NCI-H1048 (cell line): ENCODE measurements around the gene NKD1.
"Not testable (repeated sequence)": the region's sequence is repeated elsewhere in the genome, so short reads cannot be mapped to it uniquely, and the experiment has no call there.

Source experiments
- DNase-seq: peaks from one replicate; lab custom pipeline; 2025; lab: John Stamatoyannopoulos, UW

NKD1 gene

DNA sequence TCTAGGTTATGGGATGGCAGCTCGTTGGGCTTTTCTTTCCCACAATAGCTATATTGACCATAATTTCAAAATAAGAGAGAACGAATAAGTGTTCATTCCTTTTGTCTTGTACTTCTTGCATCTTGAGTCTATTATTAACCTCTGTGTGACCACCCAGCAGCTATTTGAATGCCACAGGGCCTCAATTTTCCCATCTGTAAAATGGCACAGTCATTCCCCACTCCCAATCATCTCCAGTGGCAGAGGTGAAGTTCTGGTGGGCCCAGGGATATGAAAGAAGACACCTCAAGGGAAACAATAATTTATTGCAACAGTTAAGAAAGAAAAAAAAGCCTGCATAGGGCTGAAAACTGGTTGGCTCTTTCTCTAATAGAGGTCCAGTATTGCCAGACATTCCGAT lies 28.6 kb upstream of the NKD1 start:
- DNase-seq = no peak

GRCh38 chr16:50520451-50521245 lies 27.5 kb upstream of the NKD1 start:
- no peak for DNase-seq

GRCh38 chr16:50521246-50521900 lies 26.8 kb upstream of the NKD1 start:
- DNase-seq = no peak

DNA sequence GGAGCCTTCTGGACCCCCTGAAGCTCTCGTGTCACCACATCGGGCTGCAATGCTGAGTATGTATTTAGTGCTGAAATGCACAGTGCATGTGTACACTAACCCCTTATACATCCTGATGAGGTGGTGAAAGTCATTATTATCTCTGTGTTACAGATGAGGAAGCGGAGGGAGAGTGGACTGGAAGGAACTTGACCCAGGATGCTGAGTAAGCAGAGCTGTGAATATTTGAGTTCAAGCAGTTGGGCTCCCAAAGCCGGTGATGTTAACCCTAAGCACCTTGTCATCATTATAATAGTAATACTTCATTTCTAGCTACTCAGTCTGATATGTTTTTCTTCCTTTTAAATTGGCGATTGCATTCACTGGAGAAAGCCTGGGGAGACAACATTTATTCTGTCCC lies 25.9 kb upstream of the NKD1 start:
- DNase-seq = no peak

GRCh38 chr16:50523710-50524109 lies 24.5 kb upstream of the NKD1 start:
- no peak for DNase-seq

- no peak for DNase-seq
These were observed 22.9 kb upstream of the NKD1 start for GRCh38 chr16:50525262-50525661.

DNA sequence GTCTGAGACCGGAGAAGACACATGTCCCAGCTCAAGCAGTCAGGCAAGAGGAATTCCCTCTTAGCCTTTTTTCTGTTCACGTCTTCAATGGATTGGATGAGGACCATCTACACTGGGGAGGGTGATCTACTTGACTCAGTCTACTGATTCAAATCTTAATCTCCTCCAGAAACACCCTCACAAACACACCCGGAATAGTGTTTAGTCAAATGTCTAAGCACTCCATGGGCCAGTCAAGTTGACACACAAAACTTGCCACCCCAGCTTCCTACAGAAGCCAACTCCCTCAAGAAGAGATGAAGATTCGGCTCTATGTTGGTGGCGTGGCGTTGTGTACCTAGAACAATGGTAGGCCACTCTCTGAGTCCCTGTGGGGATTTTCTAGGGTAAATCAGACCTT lies 22.5 kb upstream of the NKD1 start:
- no peak for DNase-seq

- DNase-seq = no peak
These were observed 21.9 kb upstream of the NKD1 start for GRCh38 chr16:50526249-50526648.

DNA sequence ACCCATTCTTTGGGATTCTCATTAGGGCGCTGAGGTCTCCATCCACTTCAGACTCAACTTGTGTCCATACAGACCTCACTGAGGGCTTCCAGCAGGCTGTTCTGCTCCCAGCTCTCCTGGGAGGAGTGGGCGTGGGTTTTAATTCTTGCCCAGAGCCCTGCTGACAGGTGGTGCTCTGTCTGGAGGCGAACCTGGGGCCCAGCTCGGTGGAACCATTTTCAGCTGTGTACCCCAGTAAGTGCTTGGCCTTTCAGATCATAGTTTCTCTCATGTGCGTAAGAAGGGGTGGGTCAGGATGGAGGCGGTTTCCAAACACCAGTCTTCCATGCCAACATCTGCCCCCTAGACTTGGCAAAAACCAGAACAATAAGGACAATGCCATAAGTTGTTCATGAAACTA lies 21.4 kb upstream of the NKD1 start:
- no peak for DNase-seq

- no peak for DNase-seq
These were observed 19.4 kb upstream of the NKD1 start for GRCh38 chr16:50528820-50529219.

GRCh38 chr16:50529334-50529733 lies 18.9 kb upstream of the NKD1 start:
- DNase-seq = no peak

GRCh38 chr16:50530277-50531236 lies 17.6 kb upstream of the NKD1 start:
- DNase-seq = no peak

- DNase-seq = no peak
These were observed 16.8 kb upstream of the NKD1 start for GRCh38 chr16:50531359-50531758.

GRCh38 chr16:50531901-50532300 lies 16.3 kb upstream of the NKD1 start:
- DNase-seq = no peak

GRCh38 chr16:50532576-50532975 lies 15.6 kb upstream of the NKD1 start:
- no peak for DNase-seq

- no peak for DNase-seq
These were observed 14.9 kb upstream of the NKD1 start for GRCh38 chr16:50533317-50533716.

DNA sequence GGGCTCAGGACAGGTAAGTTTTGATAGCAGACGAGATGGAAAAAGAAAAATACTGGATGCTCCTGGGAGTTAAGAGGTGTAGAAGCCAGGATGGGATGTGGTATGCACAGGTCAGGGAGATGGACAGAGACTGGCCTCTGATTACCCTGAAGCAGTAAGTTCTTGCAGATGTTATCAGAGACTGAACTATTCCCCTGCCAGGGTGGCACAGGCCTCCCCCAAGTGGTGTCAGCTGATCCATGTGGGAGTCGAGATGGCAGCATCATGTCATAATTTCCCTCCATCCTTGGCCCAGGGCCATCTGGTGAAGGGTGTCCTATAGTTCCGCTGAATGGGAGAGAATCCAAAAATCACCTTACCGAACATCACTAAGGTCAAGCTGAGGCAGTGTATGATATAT lies 14.1 kb upstream of the NKD1 start:
- DNase-seq = no peak

DNA sequence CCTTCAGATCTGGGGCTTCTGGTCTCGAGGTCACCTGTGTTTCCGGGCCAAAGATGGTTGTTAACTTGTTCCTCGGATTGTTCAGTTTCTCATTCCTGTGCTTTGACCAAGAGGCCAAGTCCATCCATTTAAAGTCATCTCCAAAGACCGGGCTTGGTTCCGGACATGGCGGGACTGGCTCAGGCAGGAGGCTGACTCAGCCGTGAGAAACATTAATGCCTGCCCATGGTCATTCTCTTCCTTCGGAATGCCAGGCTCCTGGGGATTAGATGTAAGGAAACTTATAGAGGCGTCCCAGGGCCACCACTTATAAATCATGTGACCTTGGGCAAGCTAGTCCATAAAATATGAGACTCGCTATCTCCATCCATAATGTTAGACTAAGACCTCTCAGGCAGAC lies 13.6 kb upstream of the NKD1 start:
- DNase-seq = no peak

DNA sequence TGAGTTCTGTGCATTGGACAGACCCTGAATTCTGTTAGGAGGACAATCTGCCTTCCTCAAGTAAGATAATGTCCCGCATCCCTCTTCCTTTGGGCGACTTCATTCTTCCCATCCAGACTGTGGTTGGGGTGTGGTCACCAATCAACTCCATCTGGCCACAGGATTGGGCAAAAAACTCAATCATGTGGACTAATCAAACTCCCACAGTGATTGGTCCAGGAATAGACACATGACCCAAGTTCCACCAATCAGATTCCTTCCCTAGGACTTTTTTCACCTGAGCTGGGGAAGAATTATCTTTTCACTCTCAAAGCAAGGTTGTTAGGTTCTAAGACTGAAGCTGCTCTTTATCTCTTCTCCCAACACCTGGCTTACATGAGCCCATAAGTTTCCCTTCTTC lies 13.2 kb upstream of the NKD1 start:
- DNase-seq = no peak

DNA sequence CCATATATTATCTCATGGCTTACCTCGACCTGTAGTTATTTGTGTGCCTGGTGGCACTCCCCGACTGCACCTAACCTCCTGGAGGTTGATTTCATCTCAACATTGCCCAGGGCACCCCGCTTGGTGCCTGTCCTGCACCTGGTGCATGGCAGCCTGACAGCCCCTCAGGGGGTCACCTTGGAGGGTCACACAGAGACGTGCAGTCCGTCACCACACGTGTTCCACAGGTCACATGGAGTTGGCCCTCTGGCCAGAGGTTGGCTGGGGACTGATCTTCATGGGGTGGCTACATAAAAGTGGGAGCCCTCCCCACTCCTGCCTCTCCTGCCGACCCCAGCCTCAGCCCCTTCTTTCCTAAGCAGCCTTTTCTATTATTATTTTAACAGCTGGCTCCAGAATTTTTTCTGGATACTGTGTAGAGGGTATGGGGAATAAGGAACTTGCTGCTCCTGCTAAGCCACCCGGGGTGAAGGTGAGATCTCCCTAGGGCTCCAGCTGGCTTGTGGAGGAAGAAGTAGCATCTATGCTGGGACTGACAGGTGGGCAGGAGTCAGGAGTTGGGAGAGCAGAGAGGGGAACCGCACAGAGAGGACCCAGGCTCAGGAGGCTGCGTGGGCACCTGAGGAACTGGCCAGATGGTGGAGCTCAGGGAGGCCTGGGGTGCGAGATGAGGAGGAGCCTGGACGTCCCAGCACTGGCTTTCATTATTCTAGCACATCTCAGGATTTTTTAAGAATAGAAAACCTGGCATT lies 12.5 kb upstream of the NKD1 start:
- DNase-seq = no peak

DNA sequence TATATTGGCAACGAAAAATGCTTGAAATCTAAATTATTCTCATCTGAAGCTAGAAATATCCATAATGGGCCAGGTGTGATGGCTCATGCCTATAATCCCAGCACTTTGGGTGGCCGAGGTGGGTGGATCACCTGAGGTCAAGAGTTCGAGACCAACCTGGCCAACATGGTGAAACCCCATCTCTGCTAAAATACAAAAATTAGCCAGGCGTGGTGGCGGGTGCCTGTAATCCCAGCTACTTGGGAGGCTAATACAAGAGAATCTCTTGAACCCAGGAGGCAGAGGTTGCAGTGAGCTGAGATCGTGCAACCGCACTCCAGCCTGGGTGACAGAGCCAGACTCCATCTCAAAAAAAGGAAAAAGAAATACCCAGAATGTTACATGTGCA lies 11.9 kb upstream of the NKD1 start:
- not testable (repeated sequence) for DNase-seq
